GM21381 (cell line): ENCODE measurements around the gene OVCH1.
"Not testable (repeated sequence)": the region's sequence is repeated elsewhere in the genome, so short reads cannot be mapped to it uniquely, and the experiment has no call there.

ENCODE experiments used
- ATAC-seq: cut with Tn5 transposase; IDR thresholded peaks from one replicate; pipeline ENCODE4 v1.9.1; 2021; ENCODE audit warnings: mild to moderate bottlenecking, moderate library complexity; ENCODE audit not compliant: unreplicated experiment

The OVCH1 gene

GRCh38 chr12:29416748-29417147, 80.7 kb downstream of the OVCH1 start:
- no peak for ATAC-seq

DNA sequence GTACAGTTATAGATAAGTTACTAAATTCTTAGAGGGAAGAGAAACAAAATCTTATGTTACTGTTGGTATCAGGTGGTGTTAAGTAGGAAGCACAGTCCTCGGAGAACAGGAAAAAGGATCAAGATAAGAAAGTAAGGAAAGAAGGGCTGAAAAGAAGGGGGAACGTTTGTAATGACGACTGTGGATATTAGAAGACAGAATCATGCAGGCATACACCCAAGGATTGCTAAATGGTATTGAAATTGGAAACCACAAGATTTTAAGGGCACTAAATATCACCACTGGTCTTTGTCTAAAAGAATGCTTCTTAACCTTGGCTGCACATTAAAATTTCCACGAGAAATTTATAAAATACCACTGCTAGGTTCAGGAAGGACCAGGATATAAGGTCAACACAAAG, 82.4 kb downstream of the OVCH1 start:
- ATAC-seq = no peak

DNA sequence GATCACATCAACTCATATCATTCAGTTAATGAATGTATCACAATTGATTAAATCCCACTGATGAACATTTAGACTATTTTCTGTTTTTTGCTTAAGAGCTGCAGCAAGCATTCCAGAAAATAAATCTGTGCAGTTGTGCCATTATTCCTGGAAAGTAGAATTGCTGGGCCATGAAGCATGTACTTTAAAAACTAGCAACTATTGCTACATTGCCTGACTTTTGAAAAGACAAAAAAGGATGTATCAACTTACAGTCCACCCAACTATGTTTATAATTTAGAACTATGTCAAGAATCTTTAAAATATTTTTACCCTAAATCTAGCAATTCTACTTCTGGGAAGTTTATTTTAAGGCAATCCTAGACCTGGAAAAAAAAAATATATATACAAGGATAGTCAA, 83.1 kb downstream of the OVCH1 start:
- ATAC-seq = no peak

DNA sequence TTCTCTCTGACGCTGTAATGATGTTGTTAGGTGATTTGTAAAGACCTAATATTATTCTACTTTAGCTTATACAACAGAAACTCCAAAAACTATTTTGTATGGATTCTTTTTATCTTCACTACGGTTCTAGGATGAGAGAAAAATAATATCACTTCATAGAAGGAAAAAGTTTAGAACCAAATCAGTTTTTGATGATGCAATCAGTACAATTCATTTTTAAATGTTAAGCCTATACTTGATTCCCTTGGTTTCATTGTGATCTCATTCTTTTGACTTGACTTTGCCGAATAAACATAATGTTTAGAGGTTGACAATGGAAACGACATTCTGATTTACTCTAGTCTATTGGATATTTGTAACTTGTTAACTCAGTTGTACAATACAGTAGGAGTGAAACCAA, 91.9 kb downstream of the OVCH1 start:
- no peak for ATAC-seq

GRCh38 chr12:29403991-29404390, 93.5 kb downstream of the OVCH1 start:
- ATAC-seq = no peak

DNA sequence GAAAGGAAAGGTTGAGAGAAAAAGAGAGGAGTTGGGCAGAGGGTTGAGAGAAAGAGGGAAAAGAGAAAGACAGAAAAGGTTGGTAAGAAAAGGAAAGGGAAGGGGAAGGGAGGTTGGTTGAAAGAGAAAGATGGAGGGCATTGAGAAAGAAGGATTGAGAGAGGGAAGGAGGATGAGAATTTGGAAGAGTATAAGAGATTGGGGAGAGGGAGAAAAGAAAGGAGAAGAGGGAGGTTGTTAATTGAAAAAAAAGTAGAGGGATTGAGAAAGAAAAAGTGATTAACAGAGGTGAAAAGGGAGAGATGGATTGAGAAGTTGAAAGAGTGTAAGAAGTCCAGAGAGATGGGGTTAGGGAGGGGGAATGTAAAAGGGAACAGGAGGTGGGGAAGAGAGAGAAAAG, 95.0 kb downstream of the OVCH1 start:
- no peak for ATAC-seq

GRCh38 chr12:29398495-29398894, 99.0 kb downstream of the OVCH1 start:
- ATAC-seq = peak; percentile 54

DNA sequence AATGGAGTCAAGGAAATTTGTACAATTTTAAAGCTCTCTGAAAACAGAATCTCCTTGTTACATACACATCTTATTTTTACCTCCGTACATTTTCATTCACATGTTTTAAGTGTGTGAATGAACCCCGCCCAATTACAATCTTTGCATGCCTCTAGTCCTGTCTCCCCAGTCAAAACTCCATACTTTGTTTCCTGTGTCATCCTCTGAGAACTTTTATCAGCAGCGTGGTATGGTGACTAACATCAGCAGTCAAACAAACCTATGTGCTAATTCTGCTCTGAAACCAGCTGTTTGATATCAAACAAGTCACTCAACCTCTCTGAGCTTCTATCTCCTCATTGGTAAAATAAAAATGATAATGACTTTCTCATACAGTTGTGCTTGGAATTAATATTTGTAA, 100.7 kb downstream of the OVCH1 start:
- ATAC-seq = no peak

- no peak for ATAC-seq
These were observed 102.1 kb downstream of the OVCH1 start for GRCh38 chr12:29395356-29395755.

GRCh38 chr12:29390419-29390818, 107.1 kb downstream of the OVCH1 start:
- not testable (repeated sequence) for ATAC-seq

- ATAC-seq = no peak
These were observed 108.1 kb downstream of the OVCH1 start for GRCh38 chr12:29389295-29389919.

GRCh38 chr12:29386084-29386680, 111.3 kb downstream of the OVCH1 start:
- ATAC-seq = not testable (repeated sequence)

GRCh38 chr12:29385194-29385593, 112.3 kb downstream of the OVCH1 start:
- not testable (repeated sequence) for ATAC-seq

- no peak for ATAC-seq
These were observed 115.2 kb downstream of the OVCH1 start for GRCh38 chr12:29382251-29382650.

DNA sequence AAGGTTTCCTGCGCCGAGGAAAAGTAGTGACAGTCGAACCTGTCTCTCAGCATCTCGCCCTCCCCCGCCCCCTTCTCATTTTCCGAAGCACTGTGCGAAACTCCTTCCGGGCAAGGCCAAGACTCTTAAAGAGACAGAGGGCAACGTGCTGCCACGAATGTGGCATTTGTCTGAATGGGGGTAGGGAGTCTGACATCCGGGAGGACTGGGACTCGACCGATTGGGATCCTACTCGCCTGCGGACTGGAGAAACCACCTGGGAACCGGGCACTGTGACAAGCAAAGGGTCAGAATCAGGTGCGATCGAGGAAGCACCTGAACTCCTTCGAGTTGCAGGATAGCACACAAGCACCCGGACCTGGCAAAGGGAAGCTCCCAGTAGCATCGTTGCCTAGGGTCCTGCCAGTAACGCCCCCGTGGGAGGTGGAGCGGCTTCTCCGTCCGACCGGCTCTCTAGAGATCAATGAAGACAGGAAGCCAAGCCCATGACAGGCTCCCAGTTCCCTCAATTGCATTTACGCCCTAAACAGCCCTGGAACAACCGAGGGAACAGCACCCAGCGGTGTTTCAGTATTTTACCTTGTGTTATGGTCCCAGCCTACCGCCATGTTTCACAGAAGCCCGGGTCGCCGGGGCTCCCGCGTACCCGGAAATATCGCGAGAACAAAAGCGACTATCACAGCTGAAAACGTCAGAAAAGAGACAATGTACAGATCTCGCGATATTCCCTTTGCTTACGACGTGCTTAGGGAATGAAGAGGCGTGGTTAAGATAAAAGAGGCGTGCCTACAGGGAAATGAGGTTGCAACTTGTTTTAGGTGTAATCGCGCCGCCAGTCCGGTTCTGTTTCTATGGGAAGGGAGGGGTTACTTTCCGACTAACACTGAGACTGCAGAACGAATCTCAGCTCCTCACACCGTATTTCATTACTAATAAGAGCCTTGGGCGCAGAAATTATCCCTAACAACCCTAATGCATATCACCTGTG, 116.7 kb downstream of the OVCH1 start, which contains the start of gene ERGIC2:
Gene ERGIC2 (minus strand): TSS at position 637 of the 988 bp plus-strand sequence. CDS start 9,539 bp downstream, outside the sequence.
- peak; percentile 96 for ATAC-seq
